ENCODE results near the gene PIGS.
"Not testable (repeated sequence)": the region's sequence is repeated elsewhere in the genome, so short reads cannot be mapped to it uniquely, and the experiment has no call there.

The PIGS gene

GRCh38 chr17:28528327-28529012 is 42.9 kb downstream of the PIGS start:
- no peak for DNase-seq

- DNase-seq: no peak
These were observed 43.5 kb downstream of the PIGS start for GRCh38 chr17:28527859-28528258.

GRCh38 chr17:28527181-28527681 is 44.1 kb downstream of the PIGS start:
- DNase-seq: no peak

GRCh38 chr17:28526381-28526780 is 44.9 kb downstream of the PIGS start:
- no peak for DNase-seq

GRCh38 chr17:28524476-28525424 is 46.6 kb downstream of the PIGS start:
- DNase-seq: peak; percentile 40

GRCh38 chr17:28523876-28524275 is 47.4 kb downstream of the PIGS start:
- DNase-seq: no peak

- DNase-seq: no peak
These were observed 48.1 kb downstream of the PIGS start for GRCh38 chr17:28523186-28523585.

- DNase-seq: not testable (repeated sequence)
These were observed 49.0 kb downstream of the PIGS start for GRCh38 chr17:28522281-28522680.

GRCh38 chr17:28521311-28522085 is 49.8 kb downstream of the PIGS start:
- no peak for DNase-seq

- no peak for DNase-seq
These were observed 50.6 kb downstream of the PIGS start for GRCh38 chr17:28520687-28521086.

GRCh38 chr17:28519236-28519635 is 52.1 kb downstream of the PIGS start:
- no peak for DNase-seq

- no peak for DNase-seq
These were observed 52.7 kb downstream of the PIGS start for GRCh38 chr17:28518578-28518977.

GRCh38 chr17:28518132-28518531 is 53.2 kb downstream of the PIGS start:
- no peak for DNase-seq

- DNase-seq: no peak
These were observed 55.8 kb downstream of the PIGS start for GRCh38 chr17:28515518-28515917.

- DNase-seq: no peak
These were observed 56.7 kb downstream of the PIGS start for GRCh38 chr17:28514561-28515002.

GRCh38 chr17:28513476-28513875 is 57.8 kb downstream of the PIGS start:
- no peak for DNase-seq

GRCh38 chr17:28511858-28512461 is 59.4 kb downstream of the PIGS start:
- DNase-seq: no peak

GRCh38 chr17:28509789-28510188 is 61.5 kb downstream of the PIGS start:
- DNase-seq: no peak

GRCh38 chr17:28508211-28508724 is 63.1 kb downstream of the PIGS start:
- DNase-seq: no peak

- DNase-seq: no peak
These were observed 63.6 kb downstream of the PIGS start for GRCh38 chr17:28507567-28508203.

- no peak for DNase-seq
These were observed 64.4 kb downstream of the PIGS start for GRCh38 chr17:28506763-28507487.
